OCI-LY7 (cell line): Measurements from ENCODE around the gene PCDH9.

ENCODE experiments used
- EZH2phosphoT487 ChIP-seq: fragments of 200-600 bp; sonication (generic); IDR thresholded peaks from 2 replicates; pipeline ENCODE4 v1.6.1; 2018; ENCODE audit warnings: low read depth, borderline replicate concordance, mild to moderate bottlenecking, mixed run types, antibody characterized with exemption, low read length, moderate library complexity, mixed read lengths
- TF ChIP-seq, protein P1 (sequence below): fragments of 200-600 bp; sonication (generic); conservative IDR thresholded peaks from 2 replicates; pipeline ENCODE4 v1.5.1; 2014; ENCODE audit warnings: mild to moderate bottlenecking, antibody characterized with exemption, low read length, moderate library complexity, mixed read lengths

DNA sequence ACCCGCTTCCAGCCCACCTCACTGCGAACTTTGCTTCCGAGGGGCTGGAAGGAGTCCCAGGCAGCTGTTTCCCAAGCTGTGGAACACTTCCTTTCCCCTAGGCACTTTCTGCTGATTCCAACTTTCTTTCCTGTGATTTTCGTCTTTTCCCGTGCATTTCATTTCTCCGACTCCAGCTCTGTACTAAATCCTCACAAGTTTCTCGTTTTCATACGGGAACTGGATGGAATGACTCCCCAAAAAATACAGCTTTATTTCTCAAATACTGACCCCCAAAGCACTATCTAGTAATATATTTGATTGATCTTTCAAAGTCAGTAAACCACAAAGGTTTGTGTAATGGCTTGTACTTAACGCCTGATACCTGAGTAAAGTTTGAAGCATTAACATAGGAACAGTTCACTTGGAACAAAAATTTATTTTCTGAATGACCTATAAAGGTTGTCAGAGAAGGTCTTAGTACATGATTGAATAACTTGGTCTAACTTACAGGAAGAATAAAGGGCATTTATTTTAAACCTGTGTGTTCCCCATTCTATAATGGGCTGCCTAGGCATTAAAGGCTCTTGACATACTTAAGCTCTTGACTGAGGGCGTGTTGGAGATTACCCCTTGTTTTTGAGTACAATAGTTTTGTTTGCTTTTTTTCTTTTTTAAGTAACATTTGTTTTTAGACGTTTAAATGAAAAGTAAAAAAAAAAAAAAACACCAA, 1.3 kb upstream of the PCDH9 start:
- TF ChIP-seq, protein P1, sequence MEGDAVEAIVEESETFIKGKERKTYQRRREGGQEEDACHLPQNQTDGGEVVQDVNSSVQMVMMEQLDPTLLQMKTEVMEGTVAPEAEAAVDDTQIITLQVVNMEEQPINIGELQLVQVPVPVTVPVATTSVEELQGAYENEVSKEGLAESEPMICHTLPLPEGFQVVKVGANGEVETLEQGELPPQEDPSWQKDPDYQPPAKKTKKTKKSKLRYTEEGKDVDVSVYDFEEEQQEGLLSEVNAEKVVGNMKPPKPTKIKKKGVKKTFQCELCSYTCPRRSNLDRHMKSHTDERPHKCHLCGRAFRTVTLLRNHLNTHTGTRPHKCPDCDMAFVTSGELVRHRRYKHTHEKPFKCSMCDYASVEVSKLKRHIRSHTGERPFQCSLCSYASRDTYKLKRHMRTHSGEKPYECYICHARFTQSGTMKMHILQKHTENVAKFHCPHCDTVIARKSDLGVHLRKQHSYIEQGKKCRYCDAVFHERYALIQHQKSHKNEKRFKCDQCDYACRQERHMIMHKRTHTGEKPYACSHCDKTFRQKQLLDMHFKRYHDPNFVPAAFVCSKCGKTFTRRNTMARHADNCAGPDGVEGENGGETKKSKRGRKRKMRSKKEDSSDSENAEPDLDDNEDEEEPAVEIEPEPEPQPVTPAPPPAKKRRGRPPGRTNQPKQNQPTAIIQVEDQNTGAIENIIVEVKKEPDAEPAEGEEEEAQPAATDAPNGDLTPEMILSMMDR, result no peak
- no peak for TF ChIP-seq EZH2phosphoT487
